ENCODE results near the gene OR2B6. TPM values are rescaled to one million over a fixed set of nuclear protein-coding genes. Genes with fewer than 3 reads are reported as not detected.

The OR2B6 gene
- 1 to 10 TPM in 1 of 7 donors, not detected in 6; 1.5 TPM for total RNA-seq
- polyA plus RNA-seq = under 1 TPM in 1 of 3 donors, not detected in 2; 0.18 TPM
- long read RNA-seq, donor 1, partial matches to known transcripts = 0 of 1 reads
- long read RNA-seq, donor 1, other reads (novel, unspliced or antisense) = 0 of 1 reads
- long read RNA-seq, donor 2 = 0 reads

DNA sequence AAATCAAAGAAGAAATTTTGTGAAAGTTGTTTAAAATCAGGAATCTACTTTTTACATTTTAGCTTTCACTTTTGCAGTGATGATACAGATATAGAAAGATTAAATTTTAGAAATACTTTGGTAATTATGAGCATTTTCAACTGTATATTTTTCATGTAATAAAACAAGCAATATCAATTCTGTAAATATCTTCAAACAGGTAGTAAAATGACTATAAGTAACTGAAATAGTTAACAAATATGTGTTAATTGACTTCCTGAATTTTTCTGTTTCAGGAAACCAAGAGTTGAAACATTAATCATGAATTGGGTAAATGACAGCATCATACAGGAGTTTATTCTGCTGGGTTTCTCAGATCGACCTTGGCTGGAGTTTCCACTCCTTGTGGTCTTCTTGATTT is at the start of gene OR2B6:
Gene OR2B6, plus strand, starts transcription at position 301 of the 400 bp plus-strand sequence. Its CDS starts 0 bp downstream, at position 301.
- Histone ChIP-seq H3K27me3 (replicated peaks in 1 of 7) (peaks cover 0 to 32% (median 3%) of the 10 kb centered on the region in 7 donors), H3K36me3 (no peaks in the 10 kb centered on the region), H3K4me1 (no peaks in the 10 kb centered on the region), H3K9me3 (no peaks in the 10 kb centered on the region), H3K4me3 (no peak within 1 kb of the TSS), H3K27ac (no peak within 1 kb of the TSS)
- WGBS, 5 donors = 4 to 13% (median 6%) methylated on average over 1 of the region's 1 CpG
- intact Hi-C loops (cut with DNase I; ENCODE audit: low total_unique reads) = no loop called here
- DNase-seq = no peak
- TF ChIP-seq POLR2AphosphoS5 (IDR thresholded peaks at IDR 0.05) (no peak), POLR2A (IDR thresholded peaks at IDR 0.05) (no peak)
- TF ChIP-seq, protein P1, sequence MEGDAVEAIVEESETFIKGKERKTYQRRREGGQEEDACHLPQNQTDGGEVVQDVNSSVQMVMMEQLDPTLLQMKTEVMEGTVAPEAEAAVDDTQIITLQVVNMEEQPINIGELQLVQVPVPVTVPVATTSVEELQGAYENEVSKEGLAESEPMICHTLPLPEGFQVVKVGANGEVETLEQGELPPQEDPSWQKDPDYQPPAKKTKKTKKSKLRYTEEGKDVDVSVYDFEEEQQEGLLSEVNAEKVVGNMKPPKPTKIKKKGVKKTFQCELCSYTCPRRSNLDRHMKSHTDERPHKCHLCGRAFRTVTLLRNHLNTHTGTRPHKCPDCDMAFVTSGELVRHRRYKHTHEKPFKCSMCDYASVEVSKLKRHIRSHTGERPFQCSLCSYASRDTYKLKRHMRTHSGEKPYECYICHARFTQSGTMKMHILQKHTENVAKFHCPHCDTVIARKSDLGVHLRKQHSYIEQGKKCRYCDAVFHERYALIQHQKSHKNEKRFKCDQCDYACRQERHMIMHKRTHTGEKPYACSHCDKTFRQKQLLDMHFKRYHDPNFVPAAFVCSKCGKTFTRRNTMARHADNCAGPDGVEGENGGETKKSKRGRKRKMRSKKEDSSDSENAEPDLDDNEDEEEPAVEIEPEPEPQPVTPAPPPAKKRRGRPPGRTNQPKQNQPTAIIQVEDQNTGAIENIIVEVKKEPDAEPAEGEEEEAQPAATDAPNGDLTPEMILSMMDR (IDR thresholded peaks at IDR 0.05 in 8 of 11, conservative IDR thresholded peaks at IDR 0.05 in 3 of 11) = no peak

DNA sequence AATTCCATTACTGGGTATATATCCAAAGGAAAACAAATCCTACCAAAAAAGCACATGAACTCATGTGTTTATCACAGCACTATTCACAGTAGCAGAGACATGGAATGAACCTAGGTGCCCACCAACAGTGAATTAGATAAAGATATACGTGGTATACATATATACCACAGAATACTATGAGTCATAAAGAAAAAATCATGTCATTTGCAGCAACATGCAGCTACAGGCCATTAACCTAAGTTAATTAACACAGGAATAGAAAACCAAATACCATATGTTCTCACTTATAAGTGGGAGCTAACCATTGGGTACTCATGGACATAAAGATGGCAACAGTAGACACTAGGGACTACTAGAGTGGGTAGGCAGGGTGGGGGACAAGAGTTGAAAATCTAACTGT is 49.0 kb upstream of the OR2B6 start:
- intact Hi-C loops (cut with DNase I; ENCODE audit: low total_unique reads) = no loop called here
- WGBS, 5 donors = 59 to 73% (median 68%) methylated on average over 1 of the region's 1 CpG
- TF ChIP-seq, protein P1 (IDR thresholded peaks at IDR 0.05 in 8 of 11, conservative IDR thresholded peaks at IDR 0.05 in 3 of 11) = no peak
- TF ChIP-seq POLR2AphosphoS5 (IDR thresholded peaks at IDR 0.05) = no peak
- TF ChIP-seq POLR2A (IDR thresholded peaks at IDR 0.05) = no peak

DNA sequence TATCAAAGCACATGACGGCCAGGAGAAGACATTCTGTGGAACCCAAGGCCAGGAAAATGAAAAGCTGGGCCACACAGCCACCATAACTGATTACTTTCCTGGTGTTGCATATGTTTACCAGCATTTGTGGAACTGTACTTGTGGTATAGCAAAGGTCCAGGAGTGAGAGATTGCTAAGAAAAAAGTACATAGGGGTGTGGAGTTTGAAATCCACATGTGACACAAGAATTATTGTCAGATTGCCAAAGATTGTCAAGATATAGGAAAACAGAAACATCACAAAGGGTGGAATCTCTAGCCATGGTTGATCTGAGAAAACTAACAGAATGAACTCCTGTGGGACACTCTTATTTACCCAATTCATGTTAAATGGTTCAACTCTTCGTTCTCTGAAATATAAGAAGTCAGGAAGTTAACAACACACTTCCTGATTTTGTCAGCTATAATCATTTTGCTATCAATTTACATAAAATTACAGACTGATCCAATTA is 45.0 kb upstream of the OR2B6 start, which contains the start of gene OR2B2:
Gene OR2B2, minus strand, starts transcription at position 441 of the 491 bp plus-strand sequence. Its CDS starts 77 bp downstream, at position 364.
- Histone ChIP-seq H3K27me3 (replicated peaks in 1 of 7) (no peaks in the 10 kb centered on the region), H3K27ac (no peak within 1 kb of the TSS), H3K9me3 (no peaks in the 10 kb centered on the region), H3K36me3 (no peaks in the 10 kb centered on the region), H3K4me3 (no peak within 1 kb of the TSS), H3K4me1 (no peaks in the 10 kb centered on the region)
- TF ChIP-seq POLR2A (IDR thresholded peaks at IDR 0.05) = no peak
- TF ChIP-seq POLR2AphosphoS5 (IDR thresholded peaks at IDR 0.05) = no peak
- TF ChIP-seq, protein P1 (IDR thresholded peaks at IDR 0.05 in 8 of 11, conservative IDR thresholded peaks at IDR 0.05 in 3 of 11) = no peak
- 43 to 76% (median 51%) methylated on average over 2 of the region's 2 CpGs for WGBS, 5 donors
- intact Hi-C loops (cut with DNase I; ENCODE audit: low total_unique reads) = no loop called here
- DNase-seq = no peak

More for the DNA sequence above, 49.0 kb upstream of the OR2B6 start:
- DNase-seq = no peak
- Histone ChIP-seq H3K36me3 (no peaks in the 10 kb centered on the region), H3K4me1 (peaks cover 0 to 8% (median 6%) of the 10 kb centered on the region in 6 donors), H3K9me3 (no peaks in the 10 kb centered on the region), H3K27me3 (replicated peaks in 1 of 7) (no peaks in the 10 kb centered on the region), H3K4me3 (no peak overlapping the region), H3K27ac (no peak overlapping the region)

DNA sequence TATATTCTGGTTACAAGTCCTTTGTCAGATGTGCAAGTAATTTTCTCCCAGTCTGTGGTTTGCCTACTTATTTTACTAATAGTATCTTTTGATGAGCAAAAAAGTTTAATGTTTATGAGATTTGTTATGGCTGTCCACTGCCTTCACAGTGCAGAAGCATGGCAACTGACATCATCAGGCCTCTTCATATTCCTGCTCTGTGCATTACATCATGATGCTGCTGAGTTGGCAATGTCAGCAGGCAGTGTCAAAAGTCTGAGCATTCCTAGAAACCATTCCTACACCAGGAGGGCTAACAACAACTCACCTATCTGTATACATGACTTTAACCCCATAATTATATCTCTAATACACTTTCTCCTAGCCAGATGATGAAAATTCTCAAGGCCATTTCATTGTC is 34.1 kb upstream of the OR2B6 start:
- intact Hi-C loops (cut with DNase I; ENCODE audit: low total_unique reads) = no loop called here
- Histone ChIP-seq H3K4me3 (no peak overlapping the region), H3K27ac (no peak overlapping the region), H3K27me3 (replicated peaks in 1 of 7) (peaks cover 0 to 15% (median 0%) of the 10 kb centered on the region in 7 donors), H3K9me3 (no peaks in the 10 kb centered on the region), H3K36me3 (no peaks in the 10 kb centered on the region), H3K4me1 (no peaks in the 10 kb centered on the region)
- TF ChIP-seq POLR2AphosphoS5 (IDR thresholded peaks at IDR 0.05) (no peak), POLR2A (IDR thresholded peaks at IDR 0.05) (no peak)
- TF ChIP-seq, protein P1 (IDR thresholded peaks at IDR 0.05 in 8 of 11, conservative IDR thresholded peaks at IDR 0.05 in 3 of 11) = no peak
- DNase-seq = no peak

All from spleen (tissue), 13 donors.